Astrocyte of the cerebellum (primary cell): ENCODE data around the gene YPEL2.

ENCODE experiments used
- DNase-seq: peaks from one replicate; pipeline ENCODE4 v3.0.0-alpha.2; 2011; ENCODE audit warnings: low read depth
- H3K4me3 ChIP-seq: 2 replicates; pipeline ENCODE4 v1.5.1; 2011; ENCODE audit warnings: mild to moderate bottlenecking, low read depth, low read length, moderate library complexity
- CTCF ChIP-seq: IDR thresholded peaks from 2 replicates; pipeline ENCODE4 v1.5.1; 2012; ENCODE audit warnings: low read length, low read depth, moderate library complexity, mild to moderate bottlenecking; ENCODE audit errors: missing control alignments
- in situ Hi-C: cut with HindIII; loops from 2 replicates; pipeline ENCODE4 v1.10.0; 2017; ENCODE audit warnings: low sequenced_read_pairs

The YPEL2 gene

GRCh38 chr17:59431601-59432000 is 100.1 kb downstream of the YPEL2 start:
- no peak for TF ChIP-seq CTCF
- H3K4me3 ChIP-seq = no peak overlapping the region
- in situ Hi-C loops = loop anchor here (10.0 kb wide), 1 partner anchor 63 kb away; no protein-coding TSS in a partner anchor
- no peak for DNase-seq

DNA sequence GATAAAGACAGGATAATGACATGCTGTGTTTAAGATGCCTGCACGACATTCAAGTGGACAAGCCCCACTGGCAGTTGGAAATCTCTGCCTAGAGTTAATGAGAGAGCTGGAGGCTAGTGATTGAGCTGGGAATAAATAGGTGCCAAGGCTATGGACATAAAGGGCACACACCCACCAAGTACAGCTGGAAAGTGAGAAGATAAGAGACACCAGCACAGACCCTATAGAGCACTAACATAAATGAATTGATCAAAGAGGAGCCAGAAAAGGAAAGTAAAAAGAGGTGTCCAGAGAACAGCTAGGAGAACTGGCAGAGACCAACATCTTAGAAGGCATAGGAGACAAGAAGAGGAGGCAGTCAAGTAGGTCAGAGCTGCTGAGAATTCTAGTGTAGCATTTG is 101.2 kb downstream of the YPEL2 start:
- in situ Hi-C loops = loop anchor here (10.0 kb wide), 1 partner anchor 62 kb away; no protein-coding TSS in a partner anchor

DNA sequence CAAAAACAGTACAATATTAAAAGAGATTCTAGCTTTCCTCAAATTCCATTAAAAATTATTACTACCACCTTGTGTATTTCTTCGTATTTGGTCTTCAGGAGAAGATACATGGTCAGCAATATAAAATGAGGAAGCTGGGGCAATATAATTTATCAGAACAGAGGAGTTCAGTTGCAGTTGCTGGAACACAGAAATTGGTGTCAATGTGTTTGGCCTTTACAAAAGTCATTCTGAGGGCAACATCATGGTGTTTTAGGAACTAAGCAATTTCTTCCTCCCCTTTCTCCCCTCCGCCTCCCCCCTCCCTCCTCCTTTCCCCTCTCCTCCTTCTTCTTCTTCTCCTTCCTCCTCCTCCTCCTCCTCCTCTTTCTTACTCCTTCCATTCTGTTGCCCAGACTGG is 102.1 kb downstream of the YPEL2 start:
- H3K4me3 ChIP-seq = no peak overlapping the region
- in situ Hi-C loops = loop anchor here (10.0 kb wide), 1 partner anchor 61 kb away; no protein-coding TSS in a partner anchor
- no peak for DNase-seq
- TF ChIP-seq CTCF = no peak

More for the DNA sequence above, 101.2 kb downstream of the YPEL2 start:
- TF ChIP-seq CTCF = no peak
- no peak overlapping the region for H3K4me3 ChIP-seq
- DNase-seq = no peak

DNA sequence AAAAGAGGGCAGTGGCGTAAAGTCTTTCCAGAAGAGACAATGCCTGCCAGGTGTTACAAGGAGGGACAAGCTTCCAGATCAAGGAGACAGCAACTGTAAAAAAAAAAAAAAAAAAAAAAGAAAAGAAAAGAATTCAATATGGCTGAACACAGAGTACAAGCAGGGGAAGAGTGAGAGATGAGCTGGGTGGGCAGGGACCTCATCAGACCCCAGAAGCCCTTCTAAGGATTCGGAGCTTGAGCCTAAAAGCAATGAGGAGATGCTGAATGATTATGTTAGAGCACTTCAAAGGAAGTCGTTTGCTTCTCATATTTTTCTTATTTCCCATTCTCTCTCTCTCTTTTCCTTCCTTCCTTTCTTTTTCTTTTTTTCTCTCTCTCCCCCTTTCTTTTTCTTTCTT is 103.0 kb downstream of the YPEL2 start:
- no peak overlapping the region for H3K4me3 ChIP-seq
- in situ Hi-C loops = loop anchor here (10.0 kb wide), 1 partner anchor 60 kb away; no protein-coding TSS in a partner anchor
- DNase-seq = no peak
- no peak for TF ChIP-seq CTCF

- no peak for TF ChIP-seq CTCF
- no peak overlapping the region for H3K4me3 ChIP-seq
- DNase-seq = peak; percentile 33
- in situ Hi-C loops = loop anchor here (10.0 kb wide), 1 partner anchor 60 kb away; no protein-coding TSS in a partner anchor
Measured at GRCh38 chr17:59435238-59435637, 103.8 kb downstream of the YPEL2 start.

GRCh38 chr17:59436900-59437299 is 105.4 kb downstream of the YPEL2 start:
- in situ Hi-C loops = loop anchor here (10.0 kb wide), 1 partner anchor 58 kb away; no protein-coding TSS in a partner anchor
- no peak for TF ChIP-seq CTCF
- no peak overlapping the region for H3K4me3 ChIP-seq
- DNase-seq = no peak
